GM12892 (cell line): ENCODE measurements around the gene IBA57.
"Not testable (repeated sequence)": the region's sequence is repeated elsewhere in the genome, so short reads cannot be mapped to it uniquely, and the experiment has no call there.

Source experiments
- DNase-seq: peaks from one replicate; pipeline ENCODE4 v3.0.0; 2011; ENCODE audit not compliant: insufficient read length
- FAIRE-seq: peaks from 2 replicates; lab custom pipeline; 2011; peaks lifted over from hg19 to GRCh38; lab: Jason Lieb, UNC
- POLR2A ChIP-seq: IDR thresholded peaks from 2 replicates; pipeline ENCODE4 v1.6.1; 2011; ENCODE audit warnings: low read depth, low read length, control low read depth
- POLR2AphosphoS5 ChIP-seq: IDR thresholded peaks from 2 replicates; pipeline ENCODE4 v1.6.1; 2011; ENCODE audit warnings: low read depth, low read length, control low read depth
- TAF1 ChIP-seq: IDR thresholded peaks from 2 replicates; pipeline ENCODE4 v1.6.1; 2011; ENCODE audit warnings: low read depth, mild to moderate bottlenecking, control low read depth, low read length, borderline replicate concordance

IBA57 gene

DNA sequence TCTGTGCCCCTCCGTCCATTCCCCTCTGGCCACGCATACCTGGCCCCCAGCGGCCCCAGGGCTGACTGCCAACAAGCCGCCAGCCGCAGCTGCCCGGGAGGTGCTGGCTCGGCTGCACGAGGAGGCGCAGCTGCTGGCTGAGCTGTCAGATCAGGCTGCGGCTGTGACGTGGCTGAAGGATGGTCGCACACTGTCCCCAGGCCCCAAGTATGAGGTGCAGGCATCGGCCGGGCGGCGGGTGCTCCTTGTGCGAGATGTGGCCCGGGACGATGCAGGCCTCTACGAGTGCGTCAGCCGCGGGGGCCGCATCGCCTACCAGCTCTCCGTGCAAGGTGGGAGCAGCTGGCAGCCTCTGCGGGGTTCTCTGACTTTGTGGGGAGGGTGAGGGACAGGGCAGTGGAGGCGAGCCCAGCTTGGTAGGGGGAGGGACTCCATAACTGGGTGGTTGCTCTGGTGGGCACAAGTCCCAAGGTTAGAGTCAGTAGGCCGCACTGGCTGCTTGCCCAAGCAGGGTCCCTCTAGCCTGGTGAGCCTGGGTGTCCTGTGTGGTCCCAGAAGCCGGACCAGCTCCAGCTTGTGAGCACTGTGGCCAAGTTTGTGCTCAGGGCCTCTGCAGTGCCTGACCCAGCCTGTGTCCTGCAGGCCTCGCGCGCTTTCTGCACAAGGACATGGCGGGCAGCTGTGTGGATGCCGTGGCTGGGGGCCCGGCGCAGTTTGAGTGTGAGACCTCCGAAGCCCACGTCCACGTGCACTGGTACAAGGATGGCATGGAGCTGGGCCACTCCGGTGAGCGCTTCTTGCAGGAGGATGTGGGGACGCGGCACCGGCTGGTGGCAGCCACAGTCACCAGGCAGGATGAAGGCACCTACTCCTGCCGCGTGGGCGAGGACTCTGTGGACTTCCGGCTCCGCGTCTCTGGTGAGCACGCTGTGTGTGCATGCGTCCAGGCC lies 51.0 kb downstream of the IBA57 start:
- no peak for TF ChIP-seq POLR2A
- TF ChIP-seq TAF1: no peak
- no peak for TF ChIP-seq POLR2AphosphoS5
- DNase-seq (no peak), FAIRE-seq (no peak)

DNA sequence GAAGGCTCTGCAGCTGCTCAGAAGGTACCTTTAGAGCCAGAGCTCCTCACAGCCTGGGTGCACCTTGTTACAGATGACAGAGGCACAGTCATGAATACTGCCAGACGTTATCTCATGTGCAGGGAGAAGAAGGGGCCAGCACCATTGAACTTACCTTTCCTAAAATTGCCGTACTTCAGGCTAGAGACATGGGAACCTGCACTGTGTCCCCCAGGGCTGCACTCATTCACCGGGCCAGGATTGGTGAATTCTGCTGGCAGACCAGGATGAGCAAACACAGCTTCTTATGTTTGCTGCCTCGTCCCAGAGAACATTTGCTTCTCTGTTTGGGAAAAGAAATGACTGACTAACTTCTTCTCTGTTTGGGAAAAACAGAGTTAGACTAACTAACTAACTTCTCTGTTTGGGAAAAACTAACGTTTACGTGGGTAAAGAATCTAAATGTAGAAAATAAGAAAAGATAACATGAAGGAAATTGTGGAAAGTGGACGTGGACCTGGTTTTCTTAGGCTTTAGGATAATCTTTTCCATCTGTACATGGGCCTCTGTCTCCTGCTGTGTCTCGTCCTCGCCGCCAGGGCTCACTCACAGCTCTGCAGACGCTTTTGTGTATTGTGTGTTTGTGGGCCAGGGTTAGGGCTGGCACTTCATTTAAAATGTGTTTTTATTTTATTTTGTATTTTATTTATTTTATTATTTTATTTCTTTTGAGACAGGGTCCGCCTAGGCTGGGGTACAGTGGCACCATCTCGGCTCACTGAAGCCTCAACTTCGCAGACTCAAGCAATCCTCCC lies 52.1 kb downstream of the IBA57 start:
- TF ChIP-seq TAF1: no peak
- no peak for TF ChIP-seq POLR2AphosphoS5
- no peak for TF ChIP-seq POLR2A
- FAIRE-seq (no peak), DNase-seq (no peak)

DNA sequence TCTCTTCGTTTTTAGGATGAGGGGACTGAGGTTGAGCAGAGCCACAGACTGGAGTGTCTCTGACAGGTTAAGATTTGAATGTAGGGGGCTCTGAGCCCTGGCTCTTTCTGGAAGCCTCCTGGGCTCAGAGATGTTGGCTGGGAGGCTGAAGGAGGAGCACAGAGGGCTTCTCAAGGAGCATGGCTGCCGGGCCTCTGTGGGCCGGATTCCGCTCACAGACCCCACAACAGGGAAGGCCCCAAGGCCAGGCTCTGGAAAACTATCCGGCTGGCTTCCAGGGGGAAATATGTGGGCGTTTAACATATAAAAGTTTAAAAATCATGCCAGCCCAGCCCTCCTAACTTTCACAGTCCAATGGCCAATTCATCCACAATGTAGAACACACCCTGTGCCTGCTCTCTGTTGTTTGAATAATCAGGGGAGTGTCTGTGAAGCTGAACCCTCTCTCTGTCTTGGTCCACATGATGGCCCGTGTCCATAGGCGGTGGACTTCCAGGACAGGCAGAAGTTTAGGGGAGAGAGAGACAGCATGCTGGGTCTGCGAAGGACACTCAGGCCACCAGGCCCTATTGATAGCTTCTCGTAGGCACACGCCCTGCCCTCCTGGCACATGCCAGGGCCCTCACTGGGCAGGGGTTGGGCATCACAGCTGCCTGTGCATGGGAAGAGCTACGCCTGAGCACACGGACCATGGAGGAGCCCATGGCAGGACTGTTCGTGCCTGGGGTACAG lies 53.1 kb downstream of the IBA57 start:
- FAIRE-seq: no peak
- TF ChIP-seq TAF1 (no peak), POLR2AphosphoS5 (no peak), POLR2A (no peak)
- no peak for DNase-seq

DNA sequence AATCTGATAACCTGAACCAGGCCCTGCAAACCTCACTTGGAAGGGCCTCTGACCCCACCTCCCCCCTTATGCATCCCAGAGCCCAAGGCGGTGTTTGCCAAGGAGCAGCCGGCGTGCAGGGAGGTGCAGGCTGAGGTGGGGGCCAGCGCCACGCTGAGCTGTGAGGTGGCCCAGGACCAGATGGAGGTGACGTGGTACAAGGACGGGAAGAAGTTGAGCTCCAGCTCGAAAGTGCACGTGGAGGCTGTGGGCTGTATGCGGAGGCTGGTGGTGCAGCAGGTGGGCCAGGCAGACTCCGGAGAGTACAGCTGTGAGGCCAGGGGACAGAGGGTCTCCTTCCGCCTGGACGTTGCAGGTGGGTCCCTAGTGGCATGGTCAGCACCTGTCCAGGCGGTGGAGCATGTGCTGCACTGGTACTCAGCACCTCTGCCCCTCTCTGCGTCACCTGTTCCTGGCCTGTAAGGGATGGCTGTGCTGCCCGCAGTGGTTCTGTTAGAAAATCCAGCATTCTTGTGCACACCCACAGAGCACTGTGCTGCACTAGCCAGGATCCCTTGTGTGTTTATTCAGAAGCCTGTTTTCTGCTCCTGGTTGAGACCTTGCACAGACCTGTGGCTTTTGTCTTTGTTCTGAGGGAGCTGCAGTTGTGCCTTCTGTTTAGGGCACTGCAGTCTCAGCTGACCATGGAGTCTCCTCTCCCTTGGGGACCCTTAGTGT lies 53.8 kb downstream of the IBA57 start:
- DNase-seq (no peak), FAIRE-seq (no peak)
- TF ChIP-seq POLR2A (no peak), POLR2AphosphoS5 (no peak), TAF1 (no peak)

DNA sequence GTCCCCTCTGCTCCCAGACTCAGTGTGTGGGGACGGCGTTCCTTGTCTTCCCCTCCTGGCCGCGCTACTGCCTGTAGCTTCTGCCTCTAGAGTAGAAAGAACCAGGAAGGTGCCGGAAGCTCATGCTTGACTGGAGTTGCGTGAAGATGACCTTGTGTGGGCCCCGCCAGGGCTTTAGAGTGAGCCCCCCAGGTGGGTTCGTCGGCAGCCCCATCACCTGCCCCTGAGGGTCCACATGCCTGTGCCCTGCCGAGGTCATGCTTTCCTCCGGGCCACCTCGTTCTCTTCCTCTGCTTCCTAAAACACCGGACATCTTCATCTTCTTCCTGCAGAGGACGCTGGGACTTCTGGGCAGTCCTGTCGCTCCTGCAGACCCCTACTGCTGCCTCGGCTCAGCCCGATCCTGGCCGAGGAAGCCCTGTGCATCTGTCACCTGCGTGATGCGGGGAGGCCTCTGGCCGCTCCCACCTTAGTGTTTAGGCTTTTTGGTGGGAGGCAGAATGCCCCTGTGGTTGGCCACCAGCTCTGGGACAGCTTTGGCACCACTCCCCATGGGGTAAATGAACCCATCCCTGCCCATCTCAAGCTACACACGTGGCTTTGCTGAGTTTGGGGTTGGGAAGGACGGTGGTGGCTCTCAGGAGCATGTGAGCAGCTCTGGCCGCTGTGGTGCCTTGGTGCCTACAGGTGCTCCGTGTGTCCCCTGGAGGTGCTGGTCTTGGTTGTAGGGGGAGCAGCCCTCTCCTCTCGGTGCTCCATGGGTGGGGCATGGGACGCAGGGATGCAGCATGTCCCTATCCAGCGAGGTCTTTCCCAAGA lies 54.6 kb downstream of the IBA57 start:
- no peak for TF ChIP-seq POLR2AphosphoS5
- no peak for TF ChIP-seq POLR2A
- TF ChIP-seq TAF1: no peak
- FAIRE-seq (no peak), DNase-seq (no peak)

DNA sequence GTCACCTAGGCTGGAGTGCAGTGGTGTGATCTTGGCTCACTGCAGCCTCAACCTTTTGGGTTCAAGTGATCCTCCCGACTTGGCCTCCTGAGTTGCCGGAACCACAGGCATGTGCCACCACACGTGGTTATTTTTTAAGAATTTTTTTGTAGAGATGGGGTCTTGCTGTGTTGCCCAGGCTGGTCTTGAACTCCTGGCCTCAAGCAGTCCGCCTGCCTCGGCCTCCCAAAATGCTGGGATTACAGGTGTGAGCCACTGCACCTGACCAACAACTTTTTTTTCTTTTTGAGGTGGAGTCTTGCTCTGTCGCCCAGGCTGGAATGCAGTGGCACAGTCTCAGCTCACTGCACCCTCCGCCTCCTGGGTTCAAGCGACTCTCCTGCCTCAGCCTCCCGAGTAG lies 55.5 kb downstream of the IBA57 start:
- not testable (repeated sequence) for FAIRE-seq, DNase-seq

DNA sequence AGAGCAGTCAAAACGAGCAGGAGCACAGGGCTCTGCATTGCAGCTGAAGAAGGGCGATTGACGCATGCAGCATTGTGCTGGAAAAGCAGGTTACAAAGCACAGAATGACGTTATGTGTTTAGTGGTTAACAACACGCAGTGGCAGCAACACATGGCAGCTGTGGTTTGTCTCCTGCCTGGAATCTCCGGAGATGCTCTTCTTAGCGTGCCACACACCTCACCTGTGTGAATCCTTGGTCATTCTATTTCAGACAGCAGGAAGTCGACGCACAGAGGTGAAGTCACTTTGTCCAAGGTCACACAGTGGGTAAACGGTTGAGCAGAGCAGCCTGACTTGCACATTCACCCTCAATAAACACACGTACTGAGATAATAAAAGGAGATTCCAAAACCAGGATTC lies 56.9 kb downstream of the IBA57 start:
- DNase-seq: no peak
- no peak for FAIRE-seq
- TF ChIP-seq TAF1 (no peak), POLR2AphosphoS5 (no peak), POLR2A (no peak)

DNA sequence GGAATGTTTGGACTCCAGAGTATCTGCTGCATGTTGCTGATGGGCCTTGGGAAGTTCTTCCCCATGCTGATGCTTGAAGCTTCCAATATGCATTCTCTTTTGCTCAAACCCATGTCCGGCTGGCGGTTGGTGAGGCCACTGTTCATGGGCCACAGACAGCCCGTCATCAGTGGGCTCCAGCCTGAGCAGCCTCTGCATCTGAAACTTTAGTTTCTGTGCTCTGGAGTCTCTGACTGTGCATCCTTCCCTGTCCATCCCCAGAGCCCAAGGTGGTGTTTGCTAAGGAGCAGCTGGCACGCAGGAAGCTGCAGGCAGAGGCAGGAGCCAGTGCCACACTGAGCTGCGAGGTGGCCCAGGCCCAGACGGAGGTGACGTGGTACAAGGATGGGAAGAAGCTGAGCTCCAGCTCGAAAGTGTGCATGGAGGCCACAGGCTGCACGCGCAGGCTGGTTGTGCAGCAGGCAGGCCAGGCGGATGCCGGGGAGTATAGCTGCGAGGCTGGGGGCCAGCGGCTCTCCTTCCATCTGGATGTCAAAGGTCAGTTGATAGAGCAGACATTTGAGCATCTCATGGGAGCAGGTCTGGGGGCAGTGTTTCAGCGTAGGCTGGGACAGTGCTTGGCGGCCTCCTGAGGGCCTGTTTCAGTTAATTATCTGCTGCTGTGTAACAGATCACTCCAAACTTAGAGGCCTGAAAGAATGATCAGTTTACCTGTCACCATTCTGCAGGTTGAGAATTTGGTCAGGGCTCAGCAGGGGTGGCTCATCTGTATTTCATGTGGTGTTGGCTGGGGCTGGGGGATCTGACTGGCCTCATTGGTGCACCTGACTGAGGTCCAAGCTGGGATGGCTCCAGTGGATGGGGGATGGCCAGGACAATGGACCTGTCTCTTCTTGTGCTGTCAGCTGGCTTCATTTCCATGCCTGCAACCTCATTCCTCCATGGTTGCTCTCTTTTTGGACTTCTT lies 58.9 kb downstream of the IBA57 start:
- TF ChIP-seq POLR2A: no peak
- no peak for TF ChIP-seq TAF1
- TF ChIP-seq POLR2AphosphoS5: no peak
- no peak for DNase-seq
- FAIRE-seq: no peak

DNA sequence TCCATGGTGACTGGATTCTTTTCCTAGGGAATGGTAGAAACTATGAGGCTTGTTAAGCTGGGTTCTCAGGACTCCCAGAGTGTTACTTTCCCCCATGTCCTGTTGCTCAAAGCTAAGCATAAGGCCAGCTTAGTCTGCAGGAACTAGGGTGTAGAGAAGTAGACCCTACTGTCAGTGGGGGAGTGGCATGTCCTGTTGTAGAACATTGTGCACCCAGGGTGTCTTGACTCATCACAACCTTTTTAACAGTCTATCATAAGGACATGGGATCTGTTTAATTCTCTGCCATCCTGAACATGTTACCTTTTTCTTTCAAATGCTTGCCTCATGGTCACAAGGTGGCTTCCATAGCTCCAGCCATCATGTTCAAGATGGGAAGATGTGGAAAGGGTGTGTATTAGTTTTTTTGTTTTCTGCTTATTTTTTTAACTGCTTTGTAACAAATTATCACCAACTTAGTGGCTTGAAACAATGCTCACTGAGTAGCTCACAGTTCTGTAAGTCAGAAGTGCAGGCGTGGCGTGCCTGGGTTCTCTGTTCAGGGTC lies 59.6 kb downstream of the IBA57 start:
- FAIRE-seq: no peak

DNA sequence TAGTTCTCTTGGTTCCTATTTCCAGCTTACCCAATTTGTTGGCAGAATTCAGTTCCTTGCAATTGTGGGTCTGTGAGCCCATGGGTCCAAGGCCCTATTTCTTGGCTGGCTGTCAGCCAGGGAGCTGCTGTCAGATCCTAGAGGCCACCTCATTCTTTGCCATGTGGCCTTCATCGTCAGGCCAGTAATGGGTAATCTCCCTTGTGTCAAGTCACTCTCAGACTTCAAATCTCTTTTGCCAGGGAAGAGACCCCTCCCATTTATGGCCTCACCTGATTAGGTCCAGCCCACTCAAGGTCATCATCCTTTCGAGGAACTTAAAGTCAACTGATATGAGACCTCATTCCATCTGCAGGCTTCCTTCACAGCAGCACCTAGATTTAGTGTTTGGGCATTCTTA lies 60.1 kb downstream of the IBA57 start:
- FAIRE-seq: no peak
- TF ChIP-seq POLR2AphosphoS5 (no peak), TAF1 (no peak), POLR2A (no peak)
- DNase-seq: no peak

More for the DNA sequence above, 59.6 kb downstream of the IBA57 start:
- no peak for TF ChIP-seq POLR2A
- no peak for DNase-seq
